Spleen (tissue), 7 donors: Measurements from ENCODE around the gene BBOX1.

Experiments used
- POLR2A ChIP-seq, 3 donors: fragments of 450-650 bp; IDR thresholded peaks; one replicate each; pipeline ENCODE4 v1.5.1; 2017; ENCODE audit warnings: antibody characterized with exemption in 3 of 3, mild to moderate bottlenecking in 1 of 3
- TF ChIP-seq, protein P1 (sequence below), 11 experiments: fragments of 200-600 bp in 7 of 11; fragments of 450-650 bp in 4 of 11; sonication (generic) in 4 of 11; IDR thresholded peaks in 8 of 11; conservative IDR thresholded peaks in 3 of 11; 1 replicate in 7 of 11; 2 replicates in 4 of 11; pipeline versions ENCODE4 v1.4.0 to v1.8.0; 2016 to 2021; ENCODE audit warnings: antibody characterized with exemption in 11 of 11, inconsistent platforms in 4 of 11, mild to moderate bottlenecking in 1 of 11
- donor health status: DM: no; HTN: no; CAD: no; lungs with moderate emphysema.
- donor health status: DM: no; HTN: no; CAD: no.
- donor health status: DM: no; HTN: no; CAD: no.

DNA sequence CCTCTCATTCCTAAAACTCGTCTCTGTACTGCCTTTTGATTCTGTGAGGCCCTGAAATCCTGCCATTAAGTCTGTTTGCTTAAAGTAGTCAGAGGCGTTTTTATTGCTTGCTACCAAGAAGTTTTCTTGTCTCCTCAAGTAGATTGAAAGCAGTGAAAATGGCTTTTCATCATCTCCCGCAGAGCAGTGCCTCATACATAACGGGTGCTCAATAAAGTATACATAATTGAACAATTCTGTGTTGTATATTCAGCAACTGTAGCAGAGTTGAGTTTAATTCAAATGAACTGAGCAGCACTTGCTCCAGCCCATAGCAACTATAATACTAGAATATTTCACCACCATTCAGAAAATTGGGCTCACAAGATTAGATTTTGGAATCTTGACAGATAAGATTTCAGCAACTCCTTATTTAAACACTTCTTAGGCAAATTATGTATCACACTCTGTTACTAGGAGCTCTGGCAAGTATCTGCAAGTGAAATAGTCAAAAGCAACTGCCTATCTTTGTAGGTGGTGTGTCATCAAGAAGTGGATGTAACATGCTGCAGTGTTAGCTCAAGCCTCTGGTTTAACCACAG is 26.7 kb upstream of the BBOX1 start:
- TF ChIP-seq, protein P1, sequence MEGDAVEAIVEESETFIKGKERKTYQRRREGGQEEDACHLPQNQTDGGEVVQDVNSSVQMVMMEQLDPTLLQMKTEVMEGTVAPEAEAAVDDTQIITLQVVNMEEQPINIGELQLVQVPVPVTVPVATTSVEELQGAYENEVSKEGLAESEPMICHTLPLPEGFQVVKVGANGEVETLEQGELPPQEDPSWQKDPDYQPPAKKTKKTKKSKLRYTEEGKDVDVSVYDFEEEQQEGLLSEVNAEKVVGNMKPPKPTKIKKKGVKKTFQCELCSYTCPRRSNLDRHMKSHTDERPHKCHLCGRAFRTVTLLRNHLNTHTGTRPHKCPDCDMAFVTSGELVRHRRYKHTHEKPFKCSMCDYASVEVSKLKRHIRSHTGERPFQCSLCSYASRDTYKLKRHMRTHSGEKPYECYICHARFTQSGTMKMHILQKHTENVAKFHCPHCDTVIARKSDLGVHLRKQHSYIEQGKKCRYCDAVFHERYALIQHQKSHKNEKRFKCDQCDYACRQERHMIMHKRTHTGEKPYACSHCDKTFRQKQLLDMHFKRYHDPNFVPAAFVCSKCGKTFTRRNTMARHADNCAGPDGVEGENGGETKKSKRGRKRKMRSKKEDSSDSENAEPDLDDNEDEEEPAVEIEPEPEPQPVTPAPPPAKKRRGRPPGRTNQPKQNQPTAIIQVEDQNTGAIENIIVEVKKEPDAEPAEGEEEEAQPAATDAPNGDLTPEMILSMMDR (IDR thresholded peaks at IDR 0.05 in 8 of 11, conservative IDR thresholded peaks at IDR 0.05 in 3 of 11), result no peak
- no peak for TF ChIP-seq POLR2A (IDR thresholded peaks at IDR 0.05)
